Measurements from ENCODE around the gene G6PC3.

DNA sequence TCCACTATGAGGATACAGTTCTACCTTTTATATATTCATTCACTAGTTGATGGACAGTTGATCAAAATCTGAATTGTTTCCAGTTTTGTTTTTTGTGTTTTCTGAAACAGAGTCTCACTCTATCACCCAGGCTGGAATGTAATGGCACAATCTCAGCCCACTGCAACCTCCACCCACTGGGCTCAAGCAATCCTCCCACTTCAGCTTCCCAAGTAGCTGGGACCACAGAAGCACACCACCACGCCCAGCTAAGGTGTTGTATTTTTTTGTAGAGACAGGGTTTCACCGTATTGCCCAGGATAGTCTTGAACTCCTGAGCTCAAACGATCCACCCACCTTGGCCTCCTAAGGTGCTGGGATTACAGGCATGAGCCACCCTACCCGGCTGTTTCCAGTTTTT is 25.0 kb upstream of the G6PC3 start:
- TF ChIP-seq GATA2 (IDR thresholded peaks at IDR 0.05; ENCODE audit: low read depth, low read length) = no peak
- TF ChIP-seq GATA3 (IDR thresholded peaks at IDR 0.05; ENCODE audit: low read depth, low read length) = no peak

All from SH-SY5Y (cell line).